NCI-H524 treated with DMSO at 0.1 percent for 48 hours (cell line): ENCODE measurements around the gene FRS2.

Source experiments
- DNase-seq: peaks from one replicate; lab custom pipeline; 2025; lab: John Stamatoyannopoulos, UW

Gene FRS2

GRCh38 chr12:69464428-69464827 lies 5.8 kb upstream of the FRS2 start:
- no peak for DNase-seq

- DNase-seq = no peak
These were observed 3.3 kb upstream of the FRS2 start for GRCh38 chr12:69466867-69467266.

- DNase-seq = no peak
These were observed 2.8 kb upstream of the FRS2 start for GRCh38 chr12:69467366-69467765.

GRCh38 chr12:69468237-69469026 lies 1.8 kb upstream of the FRS2 start:
- no peak for DNase-seq

- DNase-seq = no peak
These were observed 367 bp upstream of the FRS2 start for GRCh38 chr12:69469854-69470188.

- no peak for DNase-seq
These were observed 865 bp downstream of the FRS2 start for GRCh38 chr12:69471076-69471430.

- DNase-seq = no peak
These were observed 1.6 kb downstream of the FRS2 start for GRCh38 chr12:69471667-69472385.

- DNase-seq = no peak
These were observed 3.1 kb downstream of the FRS2 start for GRCh38 chr12:69473262-69473661.

- DNase-seq = no peak
These were observed 4.3 kb downstream of the FRS2 start for GRCh38 chr12:69474456-69474855.

GRCh38 chr12:69475237-69475975 lies 5.2 kb downstream of the FRS2 start:
- no peak for DNase-seq

- DNase-seq = no peak
These were observed 6.3 kb downstream of the FRS2 start for GRCh38 chr12:69476276-69477017.

GRCh38 chr12:69479675-69480074 lies 9.5 kb downstream of the FRS2 start:
- DNase-seq = no peak

- no peak for DNase-seq
These were observed 10.5 kb downstream of the FRS2 start for GRCh38 chr12:69480698-69481097.

GRCh38 chr12:69481133-69481532 lies 10.9 kb downstream of the FRS2 start:
- no peak for DNase-seq

- DNase-seq = no peak
These were observed 13.5 kb downstream of the FRS2 start for GRCh38 chr12:69483700-69484099.

- no peak for DNase-seq
These were observed 14.2 kb downstream of the FRS2 start for GRCh38 chr12:69484428-69484827.

GRCh38 chr12:69490920-69491643 lies 20.9 kb downstream of the FRS2 start:
- no peak for DNase-seq

- DNase-seq = no peak
These were observed 22.6 kb downstream of the FRS2 start for GRCh38 chr12:69492739-69493138.

- DNase-seq = no peak
These were observed 24.9 kb downstream of the FRS2 start for GRCh38 chr12:69495071-69495470.

- no peak for DNase-seq
These were observed 27.3 kb downstream of the FRS2 start for GRCh38 chr12:69497308-69498026.

GRCh38 chr12:69500631-69501030 lies 30.4 kb downstream of the FRS2 start:
- DNase-seq = no peak
